Breast epithelium (tissue), 3 donors: ENCODE measurements around the gene PROS1.

Experiments
- POLR2A ChIP-seq: fragments of 450-650 bp; IDR thresholded peaks from one replicate; pipeline ENCODE4 v1.6.1; 2016; ENCODE audit warnings: antibody characterized with exemption, mild to moderate bottlenecking, moderate library complexity
- POLR2AphosphoS5 ChIP-seq, 3 donors: sonication (generic); formaldehyde crosslinking; IDR thresholded peaks; one replicate each; pipeline ENCODE4 v1.6.1; 2017; ENCODE audit warnings: antibody characterized with exemption in 3 of 3
- TF ChIP-seq, protein P1 (sequence below), 3 donors: fragments of 450-650 bp; IDR thresholded peaks; one replicate each; pipeline ENCODE4 v1.5.1; 2016 to 2017; ENCODE audit warnings: antibody characterized with exemption in 3 of 3, mild to moderate bottlenecking in 3 of 3, moderate library complexity in 3 of 3

DNA sequence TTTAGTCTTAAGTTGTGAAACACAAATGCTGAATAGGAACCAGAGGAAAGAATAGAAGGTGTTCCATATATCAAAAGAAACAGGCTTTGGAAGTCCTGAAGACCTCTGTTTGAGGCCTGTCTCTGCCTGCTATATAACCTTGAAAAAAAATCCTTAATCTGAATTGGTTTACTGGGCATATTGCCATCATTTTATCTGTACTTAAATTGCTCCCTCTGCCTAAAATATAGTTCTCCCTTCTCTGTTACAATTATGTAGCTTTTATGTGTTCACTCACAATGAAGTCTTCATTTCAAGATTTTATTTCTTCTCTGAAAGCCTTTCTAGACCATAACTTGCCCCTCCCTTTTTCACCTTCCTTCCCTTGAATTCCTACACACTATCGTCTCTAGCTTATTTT lies 27.5 kb upstream of the PROS1 start:
- TF ChIP-seq, protein P1, sequence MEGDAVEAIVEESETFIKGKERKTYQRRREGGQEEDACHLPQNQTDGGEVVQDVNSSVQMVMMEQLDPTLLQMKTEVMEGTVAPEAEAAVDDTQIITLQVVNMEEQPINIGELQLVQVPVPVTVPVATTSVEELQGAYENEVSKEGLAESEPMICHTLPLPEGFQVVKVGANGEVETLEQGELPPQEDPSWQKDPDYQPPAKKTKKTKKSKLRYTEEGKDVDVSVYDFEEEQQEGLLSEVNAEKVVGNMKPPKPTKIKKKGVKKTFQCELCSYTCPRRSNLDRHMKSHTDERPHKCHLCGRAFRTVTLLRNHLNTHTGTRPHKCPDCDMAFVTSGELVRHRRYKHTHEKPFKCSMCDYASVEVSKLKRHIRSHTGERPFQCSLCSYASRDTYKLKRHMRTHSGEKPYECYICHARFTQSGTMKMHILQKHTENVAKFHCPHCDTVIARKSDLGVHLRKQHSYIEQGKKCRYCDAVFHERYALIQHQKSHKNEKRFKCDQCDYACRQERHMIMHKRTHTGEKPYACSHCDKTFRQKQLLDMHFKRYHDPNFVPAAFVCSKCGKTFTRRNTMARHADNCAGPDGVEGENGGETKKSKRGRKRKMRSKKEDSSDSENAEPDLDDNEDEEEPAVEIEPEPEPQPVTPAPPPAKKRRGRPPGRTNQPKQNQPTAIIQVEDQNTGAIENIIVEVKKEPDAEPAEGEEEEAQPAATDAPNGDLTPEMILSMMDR (IDR thresholded peaks at IDR 0.05): no peak
- TF ChIP-seq POLR2A (no peak), POLR2AphosphoS5 (IDR thresholded peaks at IDR 0.05) (no peak)
